SK-N-DZ (cell line): ENCODE measurements around the gene GATB. TPM values are rescaled to one million over a fixed set of nuclear protein-coding genes. Genes with fewer than 3 reads are reported as not detected.

ENCODE experiments used
- DNase-seq: peaks from one replicate; pipeline ENCODE4 v3.0.0-alpha.2; 2015; ENCODE audit warnings: low spot score
- polyA plus RNA-seq, 2 experiments: library from polyadenylated mRNA; depleted of rRNA; stranded (reverse); fragments of >200 nt; gene quantifications; 2 replicates each; pipeline ENCODE4 v1.2.3, GENCODE V29; 2014

GATB gene
- 14.3 and 26.2 TPM in 2 replicates for polyA plus RNA-seq (2014; cell fraction: cytosol; rRNA removed)
- 16.5 and 17.5 TPM in 2 replicates for polyA plus RNA-seq (2014; cell fraction: nucleus; rRNA removed)

GRCh38 chr4:151760712-151761661, at the start of gene GATB:
Gene GATB (minus strand): TSS chr4:151761007. CDS start chr4:151760982, 25 bp downstream.
- peak; percentile 97 for DNase-seq

GRCh38 chr4:151810476-151810875, 49.7 kb upstream of the GATB start:
- no peak for DNase-seq

GRCh38 chr4:151809716-151810115, 48.9 kb upstream of the GATB start:
- DNase-seq = peak; percentile 11

- no peak for DNase-seq
Measured at GRCh38 chr4:151808542-151808941, 47.7 kb upstream of the GATB start.

GRCh38 chr4:151808120-151808529, 47.3 kb upstream of the GATB start:
- peak; percentile 20 for DNase-seq

GRCh38 chr4:151807220-151807619, 46.4 kb upstream of the GATB start:
- DNase-seq = no peak

- DNase-seq = no peak
Measured at GRCh38 chr4:151806511-151806927, 45.7 kb upstream of the GATB start.

GRCh38 chr4:151804821-151805220, 44.0 kb upstream of the GATB start:
- no peak for DNase-seq

GRCh38 chr4:151804086-151804630, 43.4 kb upstream of the GATB start:
- no peak for DNase-seq

- no peak for DNase-seq
Measured at GRCh38 chr4:151803246-151803645, 42.4 kb upstream of the GATB start.

- DNase-seq = peak; percentile 41
Measured at GRCh38 chr4:151801547-151802516, 41.0 kb upstream of the GATB start.

GRCh38 chr4:151799417-151800012, 38.7 kb upstream of the GATB start:
- no peak for DNase-seq

GRCh38 chr4:151798678-151799416, 38.0 kb upstream of the GATB start:
- no peak for DNase-seq

GRCh38 chr4:151797853-151798252, 37.0 kb upstream of the GATB start:
- DNase-seq = no peak

GRCh38 chr4:151797131-151797530, 36.3 kb upstream of the GATB start:
- DNase-seq = no peak

- DNase-seq = no peak
Measured at GRCh38 chr4:151796106-151796505, 35.3 kb upstream of the GATB start.

- no peak for DNase-seq
Measured at GRCh38 chr4:151792995-151793394, 32.2 kb upstream of the GATB start.

- DNase-seq = no peak
Measured at GRCh38 chr4:151792530-151792929, 31.7 kb upstream of the GATB start.

- DNase-seq = no peak
Measured at GRCh38 chr4:151788021-151788420, 27.2 kb upstream of the GATB start.

- no peak for DNase-seq
Measured at GRCh38 chr4:151786158-151786495, 25.3 kb upstream of the GATB start.
